K562 (cell line): ENCODE measurements around the gene KIRREL1. TPM values are rescaled to one million over a fixed set of nuclear protein-coding genes. Genes with fewer than 3 reads are reported as not detected.

ENCODE experiments used
- CC2D1A ChIP-seq: fragments of 450-650 bp; IDR thresholded peaks from 2 replicates; pipeline ENCODE4 v1.6.1; 2017; ENCODE audit warnings: mild to moderate bottlenecking
- FOXJ3 ChIP-seq: sonication (generic); formaldehyde crosslinking; IDR thresholded peaks from 2 replicates; pipeline ENCODE4 v1.4.0; 2020; ENCODE audit warnings: mild to moderate bottlenecking, missing genetic modification reagents
- KDM2B ChIP-seq: fragments of 250-450 bp; sonication (Bioruptor Pico); IDR thresholded peaks from 2 replicates; pipeline ENCODE4 v1.8.0; 2021; ENCODE audit warnings: mild to moderate bottlenecking, moderate library complexity
- KLF1 ChIP-seq: fragments of 450-650 bp; IDR thresholded peaks from 2 replicates; pipeline ENCODE4 v1.6.1; 2016; ENCODE audit warnings: missing genetic modification characterization, missing compliant biosample characterization
- LCOR ChIP-seq: sonication (generic); formaldehyde crosslinking; IDR thresholded peaks from 2 replicates; pipeline ENCODE4 v1.8.0; 2022; ENCODE audit warnings: mild to moderate bottlenecking, missing genetic modification reagents
- MLX ChIP-seq, 2 experiments: fragments of 450-650 bp in 1 of 2; sonication (generic) in 1 of 2; formaldehyde crosslinking; conservative IDR thresholded peaks; 2 replicates each; pipeline versions ENCODE4 v1.4.0 to v1.8.1; 2020 to 2022; ENCODE audit warnings: mild to moderate bottlenecking in 1 of 2, missing genetic modification reagents in 1 of 2
- RNF219 ChIP-seq: fragments of 250-450 bp; sonication (Bioruptor Pico); IDR thresholded peaks from 2 replicates; pipeline ENCODE4 v1.5.0; 2022; ENCODE audit warnings: mild to moderate bottlenecking
- RUNX1 ChIP-seq: sonication (generic); IDR thresholded peaks from 2 replicates; pipeline ENCODE4 v1.6.1; 2016; ENCODE audit warnings: antibody characterized with exemption, low read depth
- SAFB ChIP-seq: fragments of 200-400 bp; formaldehyde crosslinking; IDR thresholded peaks from 2 replicates; pipeline ENCODE4 v1.6.1; 2017; ENCODE audit warnings: low read depth, low read length, borderline replicate concordance
- SMC3 ChIP-seq: conservative IDR thresholded peaks from 2 replicates; pipeline ENCODE4 v1.6.1; 2011; ENCODE audit warnings: low read depth, low read length, improper control_type of control experiment; ENCODE audit not compliant: insufficient read depth
- TARDBP ChIP-seq: fragments of 450-650 bp; IDR thresholded peaks from 2 replicates; pipeline ENCODE4 v1.6.1; 2016
- TRIM28 ChIP-seq: fragments of 450-650 bp; IDR thresholded peaks from 2 replicates; pipeline ENCODE4 v1.6.1; 2017
- ZBTB49 ChIP-seq: sonication (generic); formaldehyde crosslinking; IDR thresholded peaks from 2 replicates; pipeline ENCODE4 v1.8.0; 2022; ENCODE audit warnings: missing genetic modification reagents, mild to moderate bottlenecking, borderline replicate concordance
- ZBTB9 ChIP-seq: fragments of 450-650 bp; formaldehyde crosslinking; IDR thresholded peaks from 2 replicates; pipeline ENCODE4 v1.4.0; 2020; ENCODE audit warnings: mild to moderate bottlenecking, moderate library complexity
- ZNF24 ChIP-seq: fragments of 450-650 bp; IDR thresholded peaks from 2 replicates; pipeline ENCODE4 v1.6.1; 2016
- ZNF263 ChIP-seq: sonication (generic); formaldehyde crosslinking; IDR thresholded peaks from 2 replicates; pipeline ENCODE4 v1.8.0; 2022; ENCODE audit warnings: mild to moderate bottlenecking, missing genetic modification reagents, borderline replicate concordance
- ZNF592 ChIP-seq: fragments of 450-650 bp; IDR thresholded peaks from 2 replicates; pipeline ENCODE4 v1.6.1; 2017; ENCODE audit warnings: antibody characterized with exemption, mild to moderate bottlenecking
- ZNF644 ChIP-seq: fragments of 200-800 bp; sonication (Bioruptor generic); IDR thresholded peaks from 2 replicates; pipeline ENCODE4 v1.6.1; 2016; ENCODE audit warnings: low read depth, missing genetic modification characterization, missing compliant biosample characterization
- polyA plus RNA-seq, 8 experiments: library from polyadenylated mRNA; depleted of rRNA in 4 of 8; stranded (reverse) in 5 of 8; unstranded in 3 of 8; fragments of >200 nt; fragmentation: Nextera tagmentation in 2 of 8; fragmentation: Illumina TruSeq in 1 of 8; extraction: Ambion mirVana in 2 of 8; extraction: Trizol in 1 of 8; gene quantifications; 2 replicates each; pipeline versions ENCODE4 v1.2.1 to v1.2.3, GENCODE V29; 2011 to 2014; ENCODE audit warnings: inconsistent platforms in 1 of 8, missing spikeins in 1 of 8
- total RNA-seq, 7 experiments: library from RNA; depleted of rRNA in 6 of 7; stranded (reverse); fragments of >200 nt in 6 of 7; fragmentation: Illumina TruSeq in 2 of 7; extraction: Trizol in 2 of 7; gene quantifications; 2 replicates each; pipeline versions ENCODE4 v1.2.1 to v1.2.3, GENCODE V29; 2011 to 2021; ENCODE audit warnings: low replicate concordance in 1 of 7

Gene KIRREL1
- total and polyA plus RNA-seq, 9 of the 15 experiments (the other 6 are each of a cell fraction or from before 2014, with no cell fraction given) = under 0.01 to 0.22 (median 0.03) TPM; not detected in 3

GRCh38 chr1:157963713-157964112, 29.7 kb upstream of the KIRREL1 start (continued):
- TF ChIP-seq ZNF592 (no peak), RUNX1 (no peak), TARDBP (no peak), ZBTB49 (no peak), ZBTB9 (no peak), KLF1 (tag) (no peak), ZNF24 (no peak), TRIM28 (no peak), SAFB (no peak), MLX (CRISPR knock-in tag; conservative IDR thresholded peaks at IDR 0.05) (no peak), LCOR (CRISPR knock-in tag) (no peak), ZNF644 (no peak), KDM2B (no peak), RNF219 (CRISPR knock-in tag) (no peak), ZNF263 (CRISPR knock-in tag) (no peak), SMC3 (peak; percentile 75), CC2D1A (0 out of 2 replicates have a peak, but pooled peaks have one; percentile 50), FOXJ3 (CRISPR knock-in tag) (no peak)
